A549 (cell line): ENCODE data around the gene SOX2. TPM values are rescaled to one million over a fixed set of nuclear protein-coding genes. Genes with fewer than 3 reads are reported as not detected.

ENCODE experiments used
- ATAC-seq, 2 experiments: fragments of 200-7000 bp in 1 of 2; fragments of >200 bp in 1 of 2; cut with Nextera tagmentation in 1 of 2; cut with Tn5 transposase in 1 of 2; 3 replicates each; pipeline versions ENCODE4 v1.8.0 to v1.9.1; 2018 to 2020; ENCODE audit warnings: mild to moderate bottlenecking in 1 of 2, moderate library complexity in 1 of 2
- CTCF ChIA-PET: fragments of 300-600 bp; sonication (Branson Sonifier 250); formaldehyde crosslinking; extraction: SDS; loops from one replicate; lab custom pipeline; 2021; ENCODE audit warnings: antibody characterized with exemption, inconsistent platforms; lab: Yijun Ruan, JAX
- POLR2A ChIA-PET: fragments of 350-600 bp; formaldehyde crosslinking; extraction: SDS; loops from one replicate; lab custom pipeline; 2021; ENCODE audit warnings: antibody characterized with exemption, inconsistent platforms; lab: Yijun Ruan, JAX
- DNase-seq, 2 experiments: peaks; one replicate each; pipeline versions ENCODE4 v3.0.0 to v3.0.0-alpha.2; 2011 to 2016; ENCODE audit warnings: low read depth in 1 of 2, low spot score in 1 of 2
- FAIRE-seq: peaks from 2 replicates; lab custom pipeline; 2011; peaks lifted over from hg19 to GRCh38; lab: Jason Lieb, UNC
- H3K27ac ChIP-seq, 2 experiments: fragments of >200 bp; sonication (Bioruptor Twin); formaldehyde crosslinking; 3 replicates each; pipeline ENCODE4 v1.5.1; 2016 to 2017
- H3K4me1 ChIP-seq: fragments of >200 bp; sonication (Bioruptor Twin); formaldehyde crosslinking; 3 replicates; pipeline ENCODE4 v1.6.1; 2016
- H3K4me2 ChIP-seq: fragments of >200 bp; sonication (Bioruptor Twin); formaldehyde crosslinking; 3 replicates; pipeline ENCODE4 v1.6.1; 2016
- H3K4me3 ChIP-seq: fragments of >200 bp; sonication (Bioruptor Twin); formaldehyde crosslinking; 3 replicates; pipeline ENCODE4 v1.5.1; 2016
- H3K9me3 ChIP-seq: fragments of >200 bp; sonication (Bioruptor Twin); formaldehyde crosslinking; 3 replicates; pipeline ENCODE4 v1.6.1; 2016
- BHLHE40 ChIP-seq: IDR thresholded peaks from 2 replicates; pipeline ENCODE4 v1.6.1; 2012; ENCODE audit warnings: low read depth, low read length, inconsistent platforms
- CEBPB ChIP-seq, 2 experiments: fragments of >200 bp in 1 of 2; sonication (Bioruptor Twin) in 1 of 2; formaldehyde crosslinking in 1 of 2; IDR thresholded peaks; 2 replicates each; pipeline ENCODE4 v1.6.1; 2012 to 2016
- CHD2 ChIP-seq: fragments of 150-350 bp; IDR thresholded peaks from 2 replicates; pipeline ENCODE4 v1.6.1; 2014; ENCODE audit warnings: low read length; ENCODE audit not compliant: partially characterized antibody
- CHD4 ChIP-seq: fragments of 200-600 bp; sonication (generic); IDR thresholded peaks from 2 replicates; pipeline ENCODE4 v1.6.1; 2016; ENCODE audit warnings: antibody characterized with exemption, mild to moderate bottlenecking, borderline replicate concordance
- ESRRA ChIP-seq: fragments of 150-350 bp; IDR thresholded peaks from 2 replicates; pipeline ENCODE4 v1.6.1; 2014; ENCODE audit warnings: mild to moderate bottlenecking, low read length, borderline replicate concordance
- FOXS1 ChIP-seq: fragments of 250-450 bp; sonication (Bioruptor Pico); IDR thresholded peaks from 2 replicates; pipeline ENCODE4 v1.5.0; 2020; ENCODE audit warnings: mild to moderate bottlenecking, moderate library complexity
- HDAC2 ChIP-seq: fragments of 200-600 bp; sonication (generic); IDR thresholded peaks from 2 replicates; pipeline ENCODE4 v1.6.1; 2016
- HOXA7 ChIP-seq: fragments of 250-450 bp; sonication (Bioruptor Pico); IDR thresholded peaks from 2 replicates; pipeline ENCODE4 v1.5.0; 2020; ENCODE audit warnings: mild to moderate bottlenecking, moderate library complexity
- HOXB13 ChIP-seq: fragments of 250-450 bp; sonication (Bioruptor Pico); IDR thresholded peaks from 2 replicates; pipeline ENCODE4 v1.5.0; 2020; ENCODE audit warnings: low read depth, mild to moderate bottlenecking, moderate library complexity
- JUN ChIP-seq, 2 experiments: fragments of >200 bp; sonication (Bioruptor Twin); formaldehyde crosslinking; IDR thresholded peaks; 2 replicates in 1 of 2; 3 replicates in 1 of 2; pipeline ENCODE4 v1.6.1; 2016 to 2017
- JUNB ChIP-seq: fragments of >200 bp; sonication (Bioruptor Twin); formaldehyde crosslinking; IDR thresholded peaks from 2 replicates; pipeline ENCODE4 v1.6.1; 2016
- KDM1A ChIP-seq: fragments of 200-600 bp; sonication (generic); IDR thresholded peaks from 2 replicates; pipeline ENCODE4 v1.6.1; 2016; ENCODE audit warnings: low read depth, mild to moderate bottlenecking
- PHF8 ChIP-seq: fragments of 200-600 bp; sonication (generic); IDR thresholded peaks from 2 replicates; pipeline ENCODE4 v1.6.1; 2016; ENCODE audit warnings: low read depth, mild to moderate bottlenecking, antibody characterized with exemption, moderate library complexity, borderline replicate concordance
- POLR2AphosphoS2 ChIP-seq: conservative IDR thresholded peaks from 2 replicates; pipeline ENCODE4 v1.6.1; 2012; ENCODE audit warnings: low read length, improper control_type of control experiment, inconsistent platforms
- RCOR1 ChIP-seq: fragments of 150-350 bp; IDR thresholded peaks from 2 replicates; pipeline ENCODE4 v1.6.1; 2014; ENCODE audit warnings: antibody characterized with exemption, low read length, low read depth
- RNF2 ChIP-seq: fragments of 200-600 bp; sonication (generic); IDR thresholded peaks from 2 replicates; pipeline ENCODE4 v1.6.1; 2016; ENCODE audit warnings: low read depth, mild to moderate bottlenecking, antibody characterized with exemption, moderate library complexity, borderline replicate concordance
- SMC3 ChIP-seq: fragments of >200 bp; sonication (Bioruptor Twin); formaldehyde crosslinking; IDR thresholded peaks from 3 replicates; pipeline ENCODE4 v1.6.1; 2018; ENCODE audit warnings: inconsistent platforms
- SREBF2 ChIP-seq: fragments of 450-650 bp; IDR thresholded peaks from 2 replicates; pipeline ENCODE4 v1.6.1; 2014; ENCODE audit warnings: mild to moderate bottlenecking, moderate library complexity
- TP53 ChIP-seq: fragments of 250-450 bp; sonication (Bioruptor Pico); IDR thresholded peaks from 2 replicates; pipeline ENCODE4 v1.5.0; 2021; ENCODE audit warnings: mild to moderate bottlenecking, moderate library complexity
- ZC3H11A ChIP-seq: fragments of 450-650 bp; IDR thresholded peaks from 2 replicates; pipeline ENCODE4 v1.6.1; 2014; ENCODE audit warnings: antibody characterized with exemption, mild to moderate bottlenecking
- ZSCAN20 ChIP-seq: fragments of 250-450 bp; sonication (Bioruptor Pico); IDR thresholded peaks from 2 replicates; pipeline ENCODE4 v1.8.0; 2022; ENCODE audit warnings: mild to moderate bottlenecking, moderate library complexity
- WGBS: methylation state at CpG from one replicate; pipeline ENCODE4 v1.1.6; 2017; ENCODE audit errors: missing lambda C conversion rate; 5-methylcytosine and 5-hydroxymethylcytosine counted together
- polyA plus RNA-seq, 4 experiments: library from polyadenylated mRNA; depleted of rRNA in 3 of 4; stranded (reverse); fragments of >200 nt; fragmentation: RNase III in 1 of 4; extraction: RNeasy Plus Mini Kit Qiagen cat#74134 plus additional on column Dnase treatment in 1 of 4; gene quantifications; 2 replicates in 3 of 4; 3 replicates in 1 of 4; pipeline ENCODE4 v1.2.3, GENCODE V29; 2011 to 2017
- TF ChIP-seq, protein P1 (sequence below): IDR thresholded peaks from 2 replicates; pipeline ENCODE4 v1.6.1; 2012
- TF ChIP-seq, protein P2 (sequence below): fragments of 450-650 bp; IDR thresholded peaks from 2 replicates; pipeline ENCODE4 v1.6.1; 2014; ENCODE audit warnings: antibody characterized with exemption

SOX2 gene
- polyA plus RNA-seq, 2 of the 4 experiments (the other 2 are of a cell fraction) = 2.2 to 3.4 TPM

DNA sequence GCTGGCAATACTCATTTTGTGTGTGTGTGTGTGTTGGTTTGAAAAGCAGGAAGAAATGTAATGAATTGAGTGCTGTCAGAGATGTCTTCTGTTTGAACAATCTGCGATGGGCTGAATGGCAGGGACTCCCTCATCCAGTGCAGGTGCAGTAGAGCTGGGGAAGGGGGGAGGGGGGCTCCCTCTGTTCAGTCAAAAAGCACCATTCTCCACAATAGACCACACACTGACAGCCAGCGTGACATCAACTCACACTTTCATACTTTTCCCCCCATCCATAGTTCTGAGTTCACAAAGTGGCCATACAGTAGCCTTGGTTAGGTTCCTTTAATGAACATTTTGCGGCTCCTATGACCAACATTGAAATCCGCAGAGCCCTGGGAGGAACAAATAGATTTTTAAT lies 10.4 kb downstream of the SOX2 start:
- FAIRE-seq = no peak
- Histone ChIP-seq H3K27ac (no peak overlapping the region), H3K4me1 (peaks cover 3% of the 10 kb centered on the region; the same call in 1 of the 3 replicates), H3K9me3 (no peaks in the 10 kb centered on the region), H3K4me2 (no peak overlapping the region), H3K4me3 (no peak overlapping the region)
- no peak for DNase-seq
- ChIA-PET POLR2A (no interaction called here), CTCF (no interaction called here)
- ATAC-seq = no peak
- 79% methylated on average over 4 of the region's 4 CpGs for WGBS
- TF ChIP-seq HOXB13 (CRISPR knock-in tag) (no peak), CHD2 (no peak), SMC3 (no peak)
- TF ChIP-seq, protein P1, sequence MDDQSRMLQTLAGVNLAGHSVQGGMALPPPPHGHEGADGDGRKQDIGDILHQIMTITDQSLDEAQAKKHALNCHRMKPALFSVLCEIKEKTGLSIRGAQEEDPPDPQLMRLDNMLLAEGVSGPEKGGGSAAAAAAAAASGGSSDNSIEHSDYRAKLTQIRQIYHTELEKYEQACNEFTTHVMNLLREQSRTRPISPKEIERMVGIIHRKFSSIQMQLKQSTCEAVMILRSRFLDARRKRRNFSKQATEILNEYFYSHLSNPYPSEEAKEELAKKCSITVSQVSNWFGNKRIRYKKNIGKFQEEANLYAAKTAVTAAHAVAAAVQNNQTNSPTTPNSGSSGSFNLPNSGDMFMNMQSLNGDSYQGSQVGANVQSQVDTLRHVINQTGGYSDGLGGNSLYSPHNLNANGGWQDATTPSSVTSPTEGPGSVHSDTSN = no peak

DNA sequence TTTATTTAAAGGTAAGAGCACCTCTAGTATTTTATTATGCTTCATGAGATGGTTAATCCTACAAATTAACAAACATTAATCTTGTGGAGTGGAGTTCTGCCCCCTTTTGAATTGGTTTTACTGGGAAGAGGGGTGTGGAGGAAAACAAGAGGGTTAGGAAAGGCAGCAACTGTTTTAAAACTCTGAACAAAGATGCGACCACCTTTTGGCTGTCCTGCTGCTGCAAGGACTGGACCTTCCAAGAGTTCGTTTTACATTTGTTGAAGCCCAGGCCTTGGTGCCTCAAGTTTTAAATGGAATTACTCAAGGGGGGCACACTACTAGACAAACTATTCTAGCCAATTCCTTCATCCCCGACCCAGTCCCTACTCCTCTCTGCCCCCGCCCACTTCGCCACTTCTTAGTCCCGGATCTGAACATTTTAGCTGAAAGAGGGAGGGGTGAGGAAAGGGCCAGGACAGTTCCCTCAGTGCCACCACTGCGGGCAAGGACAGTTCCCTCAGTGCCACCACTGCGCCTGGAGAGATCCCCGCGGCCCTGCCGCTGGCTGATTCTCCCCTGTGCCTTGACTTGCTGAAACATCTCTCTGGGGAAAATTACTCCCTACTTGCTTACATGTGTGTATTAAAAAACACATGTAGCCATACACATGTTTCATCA lies 11.2 kb downstream of the SOX2 start:
- no peak for ATAC-seq
- no peak for DNase-seq

DNA sequence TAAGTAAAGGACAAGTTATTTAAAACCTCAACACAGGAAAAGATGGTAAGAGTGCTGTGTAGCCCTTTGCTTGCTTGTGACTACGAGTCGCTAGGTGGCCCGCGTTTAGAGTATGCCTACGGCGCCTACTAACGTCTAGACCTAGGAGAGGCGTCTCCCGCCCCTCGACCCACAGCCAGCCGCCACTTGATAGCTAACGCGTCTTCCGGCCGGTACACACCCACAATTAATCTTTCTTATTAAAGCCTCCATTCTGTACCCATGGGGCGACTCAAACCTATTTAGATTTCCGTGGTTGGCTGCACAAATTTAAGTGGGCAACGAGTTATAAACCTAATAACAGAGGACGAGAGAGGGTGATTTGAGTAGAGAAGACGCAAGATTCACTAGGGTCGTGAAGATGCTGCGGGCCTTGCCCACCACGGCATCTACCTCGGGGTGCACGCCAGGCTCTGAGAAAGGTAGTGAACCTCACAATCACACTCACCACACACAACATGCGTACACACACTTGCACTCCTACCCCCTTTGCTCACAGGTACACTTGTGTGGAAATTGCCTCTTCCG lies 12.0 kb downstream of the SOX2 start:
- WGBS = 88% methylated on average over 27 of the region's 27 CpGs

More for the DNA sequence above, 11.2 kb downstream of the SOX2 start:
- WGBS = 86% methylated on average over 11 of the region's 11 CpGs
- TF ChIP-seq HOXB13 (CRISPR knock-in tag) (no peak), FOXS1 (CRISPR knock-in tag) (no peak), PHF8 (no peak), HDAC2 (no peak), BHLHE40 (no peak), SREBF2 (no peak), ESRRA (no peak), POLR2AphosphoS2 (no peak), CHD2 (no peak), ZSCAN20 (CRISPR knock-in tag) (no peak), KDM1A (no peak), CEBPB (IDR thresholded peaks at IDR 0.05) (no peak), JUN (IDR thresholded peaks at IDR 0.05) (no peak), HOXA7 (CRISPR knock-in tag) (no peak), RNF2 (no peak), ZC3H11A (no peak)
- TF ChIP-seq, protein P2, sequence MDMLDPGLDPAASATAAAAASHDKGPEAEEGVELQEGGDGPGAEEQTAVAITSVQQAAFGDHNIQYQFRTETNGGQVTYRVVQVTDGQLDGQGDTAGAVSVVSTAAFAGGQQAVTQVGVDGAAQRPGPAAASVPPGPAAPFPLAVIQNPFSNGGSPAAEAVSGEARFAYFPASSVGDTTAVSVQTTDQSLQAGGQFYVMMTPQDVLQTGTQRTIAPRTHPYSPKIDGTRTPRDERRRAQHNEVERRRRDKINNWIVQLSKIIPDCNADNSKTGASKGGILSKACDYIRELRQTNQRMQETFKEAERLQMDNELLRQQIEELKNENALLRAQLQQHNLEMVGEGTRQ = no peak
- Histone ChIP-seq H3K4me2 (no peak overlapping the region), H3K4me3 (no peak overlapping the region), H3K4me1 (peaks cover 3% of the 10 kb centered on the region; the same call in 1 of the 3 replicates), H3K27ac (no peak overlapping the region), H3K9me3 (no peaks in the 10 kb centered on the region)
- ChIA-PET POLR2A (no interaction called here), CTCF (no interaction called here)
- FAIRE-seq = no peak

More for the DNA sequence above, 12.0 kb downstream of the SOX2 start:
- FAIRE-seq (no peak), DNase-seq (no peak), ATAC-seq (no peak)
- Histone ChIP-seq H3K4me2 (no peak overlapping the region), H3K9me3 (no peaks in the 10 kb centered on the region), H3K27ac (no peak overlapping the region), H3K4me3 (no peak overlapping the region), H3K4me1 (peaks cover 3% of the 10 kb centered on the region; the same call in 1 of the 3 replicates)
- ChIA-PET CTCF (no interaction called here), POLR2A (no interaction called here)
- TF ChIP-seq ESRRA (no peak), ZSCAN20 (CRISPR knock-in tag) (no peak), CHD4 (no peak), TP53 (CRISPR knock-in tag) (no peak), RCOR1 (no peak), JUNB (no peak)
